ENCODE data around the gene GABPB2.
A peak's percentile ranks its signal among the peaks of the same experiment; 100 is the strongest.

Gene GABPB2

GRCh38 chr1:151108331-151108730, 37.8 kb downstream of the GABPB2 start:
- DNase-seq (ENCODE audit: low read depth) = peak; percentile 36

GRCh38 chr1:151113877-151114276, 43.3 kb downstream of the GABPB2 start:
- no peak for DNase-seq (ENCODE audit: low read depth)

More at GRCh38 chr1:151108331-151108730, 37.8 kb downstream of the GABPB2 start:
- H3K4me3 ChIP-seq (ENCODE audit: low read depth, low read length) = no peak overlapping the region
- TF ChIP-seq CTCF (IDR thresholded peaks at IDR 0.05; ENCODE audit: low read depth, low read length) (no peak), MYC (IDR thresholded peaks at IDR 0.05; ENCODE audit: low read depth, low read length) (no peak)
- TF ChIP-seq, protein P1, sequence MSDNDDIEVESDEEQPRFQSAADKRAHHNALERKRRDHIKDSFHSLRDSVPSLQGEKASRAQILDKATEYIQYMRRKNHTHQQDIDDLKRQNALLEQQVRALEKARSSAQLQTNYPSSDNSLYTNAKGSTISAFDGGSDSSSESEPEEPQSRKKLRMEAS (IDR thresholded peaks at IDR 0.05; ENCODE audit: low read depth, low read length) = no peak

GRCh38 chr1:151124763-151125403, 54.3 kb downstream of the GABPB2 start:
- H3K4me3 ChIP-seq (ENCODE audit: low read depth, low read length) = no peak overlapping the region
- TF ChIP-seq, protein P1 (IDR thresholded peaks at IDR 0.05; ENCODE audit: low read depth, low read length) = no peak
- TF ChIP-seq MYC (IDR thresholded peaks at IDR 0.05; ENCODE audit: low read depth, low read length) (no peak), CTCF (IDR thresholded peaks at IDR 0.05; ENCODE audit: low read depth, low read length) (no peak), POLR2A (IDR thresholded peaks at IDR 0.05; ENCODE audit: extremely low read depth, insufficient read length) (no peak)
- no peak for DNase-seq (ENCODE audit: low read depth)

More at GRCh38 chr1:151113877-151114276, 43.3 kb downstream of the GABPB2 start:
- TF ChIP-seq POLR2A (IDR thresholded peaks at IDR 0.05; ENCODE audit: extremely low read depth, insufficient read length) (no peak), MYC (IDR thresholded peaks at IDR 0.05; ENCODE audit: low read depth, low read length) (no peak), CTCF (IDR thresholded peaks at IDR 0.05; ENCODE audit: low read depth, low read length) (no peak)
- TF ChIP-seq, protein P1 (IDR thresholded peaks at IDR 0.05; ENCODE audit: low read depth, low read length) = no peak
- no peak overlapping the region for H3K4me3 ChIP-seq (ENCODE audit: low read depth, low read length)

DNA sequence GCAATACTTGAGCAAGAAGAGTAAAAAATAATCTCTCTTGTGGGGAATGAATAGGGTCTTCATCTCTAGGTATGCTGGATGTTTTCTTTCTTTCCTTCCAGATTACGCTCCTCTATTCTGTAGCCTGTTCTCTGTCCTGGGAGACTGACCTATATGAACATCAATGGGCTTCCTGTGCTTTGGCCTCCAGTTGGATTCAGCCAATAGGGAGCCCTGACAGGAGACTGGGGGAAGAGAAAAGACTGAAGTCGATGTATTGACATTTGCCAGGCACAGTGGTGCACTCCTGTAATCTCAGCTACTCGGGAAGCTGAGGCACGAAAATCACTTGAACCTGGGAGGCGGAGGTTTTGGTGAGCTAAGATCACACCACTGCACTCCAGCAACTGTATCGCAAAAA, 58.2 kb downstream of the GABPB2 start:
- TF ChIP-seq MYC (IDR thresholded peaks at IDR 0.05; ENCODE audit: low read depth, low read length) = no peak
- TF ChIP-seq, protein P1 (IDR thresholded peaks at IDR 0.05; ENCODE audit: low read depth, low read length) = no peak
- no peak for TF ChIP-seq POLR2A (IDR thresholded peaks at IDR 0.05; ENCODE audit: extremely low read depth, insufficient read length)
- no peak for TF ChIP-seq CTCF (IDR thresholded peaks at IDR 0.05; ENCODE audit: low read depth, low read length)
- no peak for DNase-seq (ENCODE audit: low read depth)
- H3K4me3 ChIP-seq (ENCODE audit: low read depth, low read length) = no peak overlapping the region

- DNase-seq (ENCODE audit: low read depth) = no peak
- TF ChIP-seq POLR2A (IDR thresholded peaks at IDR 0.05; ENCODE audit: extremely low read depth, insufficient read length) = no peak
- TF ChIP-seq, protein P1 (IDR thresholded peaks at IDR 0.05; ENCODE audit: low read depth, low read length) = no peak
- no peak for TF ChIP-seq MYC (IDR thresholded peaks at IDR 0.05; ENCODE audit: low read depth, low read length)
- no peak for TF ChIP-seq CTCF (IDR thresholded peaks at IDR 0.05; ENCODE audit: low read depth, low read length)
- no peak overlapping the region for H3K4me3 ChIP-seq (ENCODE audit: low read depth, low read length)
Observed at GRCh38 chr1:151130987-151131586, 60.5 kb downstream of the GABPB2 start.

All from NB4 (cell line).